IPS-18c (cell line): ENCODE data around the gene TXNL4A.
"Not testable (repeated sequence)": the region's sequence is repeated elsewhere in the genome, so short reads cannot be mapped to it uniquely, and the experiment has no call there.

Source experiments
- H3K4me3 ChIP-seq: 2 replicates; pipeline ENCODE4 v1.7.0; 2013; ENCODE audit warnings: low read depth, mild to moderate bottlenecking, low read length, moderate library complexity; ENCODE audit not compliant: insufficient read depth
- H3K9me3 ChIP-seq: one replicate; pipeline ENCODE4 v1.6.1; 2013; ENCODE audit warnings: mild to moderate bottlenecking, low read length, moderate library complexity; ENCODE audit not compliant: control insufficient read depth, insufficient read depth

Gene TXNL4A

GRCh38 chr18:79988451-79989194 lies at the start of gene TXNL4A:
Gene TXNL4A (minus strand): TSS chr18:79988563. CDS start chr18:79988392, 171 bp downstream.
- H3K4me3 ChIP-seq = peak within 1 kb of the TSS; percentile 87
- no peaks in the 10 kb centered on the region for H3K9me3 ChIP-seq

GRCh38 chr18:80037300-80037699 lies 48.9 kb upstream of the TXNL4A start:
- Histone ChIP-seq H3K9me3 (peaks cover 2% of the 10 kb centered on the region), H3K4me3 (no peak overlapping the region)

- Histone ChIP-seq H3K9me3 (peaks cover 2% of the 10 kb centered on the region), H3K4me3 (no peak overlapping the region)
These were observed 47.6 kb upstream of the TXNL4A start for GRCh38 chr18:80035997-80036396.

GRCh38 chr18:80034852-80035406 lies 46.6 kb upstream of the TXNL4A start:
- H3K4me3 ChIP-seq = peak overlapping the region; percentile 84

GRCh38 chr18:80034068-80034851 lies 45.9 kb upstream of the TXNL4A start, which contains the start of gene RBFA:
Gene RBFA (plus strand): TSS chr18:80034434. CDS start chr18:80034496, 62 bp downstream.
- peak within 1 kb of the TSS; percentile 84 for H3K4me3 ChIP-seq
- H3K9me3 ChIP-seq = no peaks in the 10 kb centered on the region

More at GRCh38 chr18:80034852-80035406, 46.6 kb upstream of the TXNL4A start:
- H3K9me3 ChIP-seq = no peaks in the 10 kb centered on the region

- Histone ChIP-seq H3K9me3 (no peaks in the 10 kb centered on the region), H3K4me3 (peak overlapping the region; percentile 84)
These were observed 45.1 kb upstream of the TXNL4A start for GRCh38 chr18:80033181-80034067.

GRCh38 chr18:80029690-80030089 lies 41.3 kb upstream of the TXNL4A start:
- no peaks in the 10 kb centered on the region for H3K9me3 ChIP-seq
- no peak overlapping the region for H3K4me3 ChIP-seq

- H3K9me3 ChIP-seq, H3K4me3 ChIP-seq: not testable (repeated sequence)
These were observed 39.4 kb upstream of the TXNL4A start for GRCh38 chr18:80027719-80028118.

GRCh38 chr18:80026363-80026762 lies 38.0 kb upstream of the TXNL4A start:
- peaks cover 12% of the 10 kb centered on the region for H3K9me3 ChIP-seq
- no peak overlapping the region for H3K4me3 ChIP-seq

- Histone ChIP-seq H3K9me3 (peaks cover 16% of the 10 kb centered on the region), H3K4me3 (no peak overlapping the region)
These were observed 34.8 kb upstream of the TXNL4A start for GRCh38 chr18:80023173-80023572.

- Histone ChIP-seq H3K4me3 (no peak overlapping the region; the same call in 1 of the 2 replicates), H3K9me3 (peaks cover 16% of the 10 kb centered on the region)
These were observed 34.2 kb upstream of the TXNL4A start for GRCh38 chr18:80022613-80023012.

GRCh38 chr18:80012714-80013113 lies 24.4 kb upstream of the TXNL4A start:
- no peak overlapping the region for H3K4me3 ChIP-seq
- H3K9me3 ChIP-seq = peaks cover 9% of the 10 kb centered on the region

GRCh38 chr18:80011496-80012137 lies 23.3 kb upstream of the TXNL4A start:
- H3K4me3 ChIP-seq, H3K9me3 ChIP-seq: not testable (repeated sequence)

GRCh38 chr18:80010551-80010906 lies 22.2 kb upstream of the TXNL4A start:
- no peak overlapping the region for H3K4me3 ChIP-seq
- peaks cover 9% of the 10 kb centered on the region for H3K9me3 ChIP-seq

- Histone ChIP-seq H3K4me3 (no peak overlapping the region), H3K9me3 (peaks cover 11% of the 10 kb centered on the region)
These were observed 21.5 kb upstream of the TXNL4A start for GRCh38 chr18:80009661-80010550.

- peaks cover 11% of the 10 kb centered on the region for H3K9me3 ChIP-seq
These were observed 18.4 kb upstream of the TXNL4A start for GRCh38 chr18:80006724-80007123.

More at GRCh38 chr18:80006724-80007123, 18.4 kb upstream of the TXNL4A start:
- 0 out of 2 replicates have a peak overlapping the region, but pooled peaks have one; percentile 3 for H3K4me3 ChIP-seq
